Smooth muscle cell (in vitro differentiated cells): Measurements from ENCODE around the gene DNAJB8. TPM values are rescaled to one million over a fixed set of nuclear protein-coding genes. Genes with fewer than 3 reads are reported as not detected.

ENCODE experiments used
- DNase-seq: peaks from one replicate; lab custom pipeline; 2025; ENCODE audit not compliant: unreplicated experiment; lab: John Stamatoyannopoulos, UW
- H2AFZ ChIP-seq: fragments of 200-600 bp; sonication (generic); 2 replicates; pipeline ENCODE4 v1.6.0; 2016; ENCODE audit warnings: antibody characterized with exemption, low read depth, mild to moderate bottlenecking
- H3F3A ChIP-seq: fragments of 200-600 bp; sonication (generic); 2 replicates; pipeline ENCODE4 v1.6.0; 2017; ENCODE audit warnings: antibody characterized with exemption, low read depth
- H3K27ac ChIP-seq: fragments of 200-600 bp; sonication (generic); 2 replicates; pipeline ENCODE4 v1.5.1; 2016; ENCODE audit warnings: low read depth, mild to moderate bottlenecking
- H3K27me3 ChIP-seq: fragments of 200-600 bp; sonication (generic); 2 replicates; pipeline ENCODE4 v1.6.1; 2016; ENCODE audit warnings: low read depth, mild to moderate bottlenecking
- H3K36me3 ChIP-seq: fragments of 200-600 bp; sonication (generic); 2 replicates; pipeline ENCODE4 v1.5.1; 2016; ENCODE audit warnings: low read depth
- H3K4me1 ChIP-seq: fragments of 200-600 bp; sonication (generic); 2 replicates; pipeline ENCODE4 v1.5.1; 2016; ENCODE audit warnings: low read depth
- H3K4me2 ChIP-seq: fragments of 200-600 bp; sonication (generic); 2 replicates; pipeline ENCODE4 v1.6.0; 2016; ENCODE audit warnings: mild to moderate bottlenecking
- H3K4me3 ChIP-seq: fragments of 200-600 bp; sonication (generic); 2 replicates; pipeline ENCODE4 v1.5.1; 2016; ENCODE audit warnings: mild to moderate bottlenecking
- H3K79me2 ChIP-seq: fragments of 200-600 bp; sonication (generic); 2 replicates; pipeline ENCODE4 v1.6.0; 2016; ENCODE audit warnings: low read depth, mild to moderate bottlenecking
- H3K9ac ChIP-seq: fragments of 200-600 bp; sonication (generic); 2 replicates; pipeline ENCODE4 v1.6.0; 2016; ENCODE audit warnings: low read depth
- H3K9me3 ChIP-seq: fragments of 200-600 bp; sonication (generic); replicated peaks from 2 replicates; pipeline ENCODE4 v1.5.1; 2016; ENCODE audit warnings: low read depth
- H4K20me1 ChIP-seq: fragments of 200-600 bp; sonication (generic); 2 replicates; pipeline ENCODE4 v1.6.0; 2016; ENCODE audit warnings: low read depth
- CTCF ChIP-seq: fragments of 200-600 bp; sonication (generic); IDR thresholded peaks from 2 replicates; pipeline ENCODE4 v1.5.1; 2017; ENCODE audit warnings: borderline replicate concordance, mild to moderate bottlenecking, antibody characterized with exemption; ENCODE audit not compliant: insufficient read depth, poor library complexity, severe bottlenecking
- WGBS: methylation state at CpG from one replicate; pipeline ENCODE4 v1.1.7; 2016; ENCODE audit warnings: low lambda C conversion rate; 5-methylcytosine and 5-hydroxymethylcytosine counted together
- polyA plus RNA-seq: library from polyadenylated mRNA; unstranded; fragments of >200 nt; fragmentation: Nextera tagmentation; extraction: Ambion mirVana; gene quantifications from 2 replicates; pipeline ENCODE4 v1.2.1, GENCODE V29; 2016
- total RNA-seq: library from RNA; depleted of rRNA; stranded (reverse); fragments of >200 nt; gene quantifications from 2 replicates; pipeline ENCODE4 v1.2.3, GENCODE V29; 2014

DNAJB8 gene
- total and polyA plus RNA-seq, 2 experiments from 2014 or later: not detected

DNA sequence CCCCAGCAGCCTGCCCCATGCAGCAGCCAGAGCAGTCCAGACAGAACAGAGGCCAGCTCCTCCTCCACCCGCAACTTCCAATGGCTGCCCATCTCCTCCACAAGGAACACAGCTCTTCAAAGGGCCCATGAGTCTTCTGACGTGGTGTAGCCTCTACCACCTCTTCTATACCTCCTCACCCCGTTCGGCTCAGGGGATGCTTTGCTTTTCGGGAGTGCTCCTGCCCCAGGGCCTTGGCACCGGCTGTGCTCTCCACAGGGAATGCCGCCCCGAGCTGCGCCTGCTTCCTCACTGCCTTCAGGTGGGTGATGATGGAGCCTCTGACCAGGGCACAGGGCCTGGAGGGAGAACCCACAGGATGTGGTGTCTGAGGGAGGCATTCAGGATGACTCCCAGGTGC is 14.6 kb downstream of the DNAJB8 start:
- 96% methylated on average over 9 of the region's 9 CpGs for WGBS
- Histone ChIP-seq H3K79me2 (no peaks in the 10 kb centered on the region), H3K9ac (no peak overlapping the region), H3K9me3 (no peaks in the 10 kb centered on the region), H2AFZ (no peak overlapping the region), H3K27me3 (no peaks in the 10 kb centered on the region), H3K4me1 (peaks cover 3% of the 10 kb centered on the region), H3K36me3 (no peaks in the 10 kb centered on the region), H3K4me3 (no peak overlapping the region), H3K27ac (no peak overlapping the region), H3K4me2 (no peak overlapping the region), H3F3A (no peaks in the 10 kb centered on the region), H4K20me1 (no peaks in the 10 kb centered on the region)
- no peak for DNase-seq
- TF ChIP-seq CTCF: no peak

DNA sequence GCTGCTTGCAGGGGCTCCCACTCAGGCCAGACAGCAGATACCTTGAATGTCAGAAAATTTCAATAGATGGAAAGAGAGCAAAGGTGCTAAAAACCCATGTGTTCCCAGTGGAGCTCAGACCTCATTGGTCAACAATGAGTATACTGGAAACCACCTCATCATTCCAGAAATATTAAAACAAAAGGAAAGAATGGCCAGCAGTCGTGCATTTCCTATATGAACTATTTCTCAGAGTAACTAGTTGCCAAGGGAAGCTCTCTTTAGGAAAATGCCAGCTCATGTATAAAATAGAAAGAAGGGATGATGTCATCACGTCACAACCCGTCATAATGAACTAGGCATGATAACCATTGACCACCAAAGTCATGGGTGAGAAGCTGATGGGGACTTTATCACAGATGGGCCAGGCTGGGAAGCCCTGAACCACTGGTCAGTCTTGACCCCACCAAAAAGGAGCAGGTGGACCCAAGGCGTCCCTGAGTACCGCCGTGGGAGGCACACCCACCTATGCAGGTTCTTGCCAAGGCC is 17.5 kb downstream of the DNAJB8 start:
- WGBS: 84% methylated on average over 6 of the region's 6 CpGs
- Histone ChIP-seq H3K27me3 (no peaks in the 10 kb centered on the region), H4K20me1 (no peaks in the 10 kb centered on the region), H3K79me2 (no peaks in the 10 kb centered on the region), H3K9ac (no peak overlapping the region), H3K4me1 (no peaks in the 10 kb centered on the region), H3K4me3 (no peak overlapping the region), H3K36me3 (no peaks in the 10 kb centered on the region), H3K9me3 (no peaks in the 10 kb centered on the region), H2AFZ (no peak overlapping the region), H3K27ac (no peak overlapping the region), H3F3A (no peaks in the 10 kb centered on the region), H3K4me2 (no peak overlapping the region)
- DNase-seq: no peak
- no peak for TF ChIP-seq CTCF

- H3F3A ChIP-seq: no peaks in the 10 kb centered on the region
- no peak overlapping the region for H2AFZ ChIP-seq
- DNase-seq: no peak
- H3K36me3 ChIP-seq: no peaks in the 10 kb centered on the region
- no peaks in the 10 kb centered on the region for H3K79me2 ChIP-seq
- H3K27me3 ChIP-seq: no peaks in the 10 kb centered on the region
- H3K9ac ChIP-seq: no peak overlapping the region
- no peaks in the 10 kb centered on the region for H4K20me1 ChIP-seq
- no peak overlapping the region for H3K4me3 ChIP-seq
- H3K9me3 ChIP-seq: no peaks in the 10 kb centered on the region
- H3K27ac ChIP-seq: no peak overlapping the region
- TF ChIP-seq CTCF: no peak
- 73% methylated on average over 6 of the region's 6 CpGs for WGBS
- no peaks in the 10 kb centered on the region for H3K4me1 ChIP-seq
- no peak overlapping the region for H3K4me2 ChIP-seq
Observed at GRCh38 chr3:128448491-128448890, 18.2 kb downstream of the DNAJB8 start.

DNA sequence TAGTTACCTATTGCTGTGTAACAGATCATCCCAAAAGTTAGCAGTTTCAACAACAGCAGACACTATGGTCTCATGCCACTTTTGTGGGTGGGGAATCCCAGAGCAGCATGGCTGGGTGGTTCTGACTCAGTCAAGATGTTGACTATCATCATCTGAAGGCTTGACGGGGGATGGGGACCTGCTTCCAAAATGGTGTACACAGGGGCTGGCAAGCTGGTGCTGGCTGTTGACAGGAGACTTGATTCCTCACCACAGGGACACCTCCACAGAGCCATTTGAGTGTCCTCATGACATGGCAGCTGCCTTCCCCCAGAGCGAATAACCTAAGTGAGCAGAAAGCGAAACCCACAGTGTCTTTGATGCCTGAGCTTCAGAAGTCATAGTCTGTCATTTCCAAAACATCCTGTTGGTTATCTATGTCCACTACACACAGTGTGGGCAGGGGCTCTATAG is 19.1 kb downstream of the DNAJB8 start:
- Histone ChIP-seq H2AFZ (no peak overlapping the region), H3K36me3 (no peaks in the 10 kb centered on the region), H3K27ac (no peak overlapping the region), H3K79me2 (no peaks in the 10 kb centered on the region), H3K4me2 (no peak overlapping the region), H4K20me1 (no peaks in the 10 kb centered on the region), H3K9ac (no peak overlapping the region), H3K27me3 (no peaks in the 10 kb centered on the region), H3K4me1 (no peaks in the 10 kb centered on the region), H3K9me3 (no peaks in the 10 kb centered on the region), H3F3A (no peaks in the 10 kb centered on the region), H3K4me3 (no peak overlapping the region)
- WGBS: 94% methylated on average over 3 of the region's 3 CpGs
- no peak for DNase-seq
- TF ChIP-seq CTCF: no peak
